A549 (cell line): Measurements from ENCODE around the gene C3orf20. TPM values are rescaled to one million over a fixed set of nuclear protein-coding genes. Genes with fewer than 3 reads are reported as not detected.
A peak's percentile ranks its signal among the peaks of the same experiment; 100 is the strongest.

Experiments
- ATAC-seq, 2 experiments: fragments of 200-7000 bp in 1 of 2; fragments of >200 bp in 1 of 2; cut with Nextera tagmentation in 1 of 2; cut with Tn5 transposase in 1 of 2; 3 replicates each; pipeline versions ENCODE4 v1.8.0 to v1.9.1; 2018 to 2020; ENCODE audit warnings: mild to moderate bottlenecking in 1 of 2, moderate library complexity in 1 of 2
- CTCF ChIA-PET: fragments of 300-600 bp; sonication (Branson Sonifier 250); formaldehyde crosslinking; extraction: SDS; loops from one replicate; lab custom pipeline; 2021; ENCODE audit warnings: antibody characterized with exemption, inconsistent platforms; lab: Yijun Ruan, JAX
- POLR2A ChIA-PET: fragments of 350-600 bp; formaldehyde crosslinking; extraction: SDS; loops from one replicate; lab custom pipeline; 2021; ENCODE audit warnings: antibody characterized with exemption, inconsistent platforms; lab: Yijun Ruan, JAX
- DNase-seq, 2 experiments: peaks; one replicate each; pipeline versions ENCODE4 v3.0.0 to v3.0.0-alpha.2; 2011 to 2016; ENCODE audit warnings: low read depth in 1 of 2, low spot score in 1 of 2
- FAIRE-seq: peaks from 2 replicates; lab custom pipeline; 2011; peaks lifted over from hg19 to GRCh38; lab: Jason Lieb, UNC
- H3K27ac ChIP-seq, 2 experiments: fragments of >200 bp; sonication (Bioruptor Twin); formaldehyde crosslinking; 3 replicates each; pipeline ENCODE4 v1.5.1; 2016 to 2017
- H3K4me1 ChIP-seq: fragments of >200 bp; sonication (Bioruptor Twin); formaldehyde crosslinking; 3 replicates; pipeline ENCODE4 v1.6.1; 2016
- H3K4me2 ChIP-seq: fragments of >200 bp; sonication (Bioruptor Twin); formaldehyde crosslinking; 3 replicates; pipeline ENCODE4 v1.6.1; 2016
- H3K4me3 ChIP-seq: fragments of >200 bp; sonication (Bioruptor Twin); formaldehyde crosslinking; 3 replicates; pipeline ENCODE4 v1.5.1; 2016
- H3K9me3 ChIP-seq: fragments of >200 bp; sonication (Bioruptor Twin); formaldehyde crosslinking; 3 replicates; pipeline ENCODE4 v1.6.1; 2016
- CHD2 ChIP-seq: fragments of 150-350 bp; IDR thresholded peaks from 2 replicates; pipeline ENCODE4 v1.6.1; 2014; ENCODE audit warnings: low read length; ENCODE audit not compliant: partially characterized antibody
- CTCF ChIP-seq: fragments of >200 bp; sonication (Bioruptor Twin); formaldehyde crosslinking; IDR thresholded peaks from 3 replicates; pipeline ENCODE4 v1.5.1; 2016
- E2F6 ChIP-seq: IDR thresholded peaks from 2 replicates; pipeline ENCODE4 v1.6.1; 2012; ENCODE audit warnings: low read depth, borderline replicate concordance
- EHF ChIP-seq: fragments of 250-450 bp; sonication (Bioruptor Pico); IDR thresholded peaks from 2 replicates; pipeline ENCODE4 v1.5.0; 2020; ENCODE audit warnings: mild to moderate bottlenecking
- ESRRA ChIP-seq: fragments of 150-350 bp; IDR thresholded peaks from 2 replicates; pipeline ENCODE4 v1.6.1; 2014; ENCODE audit warnings: mild to moderate bottlenecking, low read length, borderline replicate concordance
- FOSL2 ChIP-seq, 2 experiments: fragments of 450-650 bp in 1 of 2; fragments of >200 bp in 1 of 2; sonication (Bioruptor Twin) in 1 of 2; formaldehyde crosslinking; IDR thresholded peaks; 2 replicates each; pipeline versions ENCODE4 v1.5.0 to v1.6.1; 2016 to 2020; ENCODE audit warnings: mild to moderate bottlenecking in 1 of 2, moderate library complexity in 1 of 2
- FOXS1 ChIP-seq: fragments of 250-450 bp; sonication (Bioruptor Pico); IDR thresholded peaks from 2 replicates; pipeline ENCODE4 v1.5.0; 2020; ENCODE audit warnings: mild to moderate bottlenecking, moderate library complexity
- HEYL ChIP-seq: fragments of 250-450 bp; sonication (Bioruptor Pico); IDR thresholded peaks from 2 replicates; pipeline ENCODE4 v1.8.0; 2021; ENCODE audit warnings: mild to moderate bottlenecking, moderate library complexity
- JUN ChIP-seq, 2 experiments: fragments of >200 bp; sonication (Bioruptor Twin); formaldehyde crosslinking; IDR thresholded peaks; 2 replicates in 1 of 2; 3 replicates in 1 of 2; pipeline ENCODE4 v1.6.1; 2016 to 2017
- KDM5A ChIP-seq: fragments of 200-600 bp; sonication (generic); IDR thresholded peaks from 2 replicates; pipeline ENCODE4 v1.6.1; 2016; ENCODE audit warnings: antibody characterized with exemption, mild to moderate bottlenecking
- MAZ ChIP-seq: fragments of 150-350 bp; IDR thresholded peaks from 2 replicates; pipeline ENCODE4 v1.6.1; 2014; ENCODE audit warnings: antibody characterized with exemption, low read depth, low read length, borderline replicate concordance
- NPAS2 ChIP-seq: fragments of 250-450 bp; sonication (Bioruptor Pico); IDR thresholded peaks from 2 replicates; pipeline ENCODE4 v1.8.0; 2022; ENCODE audit warnings: mild to moderate bottlenecking, moderate library complexity, borderline replicate concordance
- PHF8 ChIP-seq: fragments of 200-600 bp; sonication (generic); IDR thresholded peaks from 2 replicates; pipeline ENCODE4 v1.6.1; 2016; ENCODE audit warnings: low read depth, mild to moderate bottlenecking, antibody characterized with exemption, moderate library complexity, borderline replicate concordance
- POLR2A ChIP-seq: IDR thresholded peaks from 2 replicates; pipeline ENCODE4 v1.6.1; 2012; ENCODE audit warnings: mild to moderate bottlenecking, low read length
- RAD21 ChIP-seq, 2 experiments: fragments of >200 bp in 1 of 2; sonication (Bioruptor Twin) in 1 of 2; formaldehyde crosslinking in 1 of 2; IDR thresholded peaks in 1 of 2; conservative IDR thresholded peaks in 1 of 2; 2 replicates in 1 of 2; 3 replicates in 1 of 2; pipeline ENCODE4 v1.6.1; 2012 to 2018; ENCODE audit warnings: inconsistent platforms in 1 of 2
- RARB ChIP-seq: fragments of 250-450 bp; sonication (Bioruptor Pico); IDR thresholded peaks from 2 replicates; pipeline ENCODE4 v1.8.0; 2021; ENCODE audit warnings: mild to moderate bottlenecking, moderate library complexity
- SMC3 ChIP-seq: fragments of >200 bp; sonication (Bioruptor Twin); formaldehyde crosslinking; IDR thresholded peaks from 3 replicates; pipeline ENCODE4 v1.6.1; 2018; ENCODE audit warnings: inconsistent platforms
- USF2 ChIP-seq: fragments of 450-650 bp; IDR thresholded peaks from 2 replicates; pipeline ENCODE4 v1.6.1; 2014; ENCODE audit warnings: antibody characterized with exemption
- ZFP36 ChIP-seq: fragments of 450-650 bp; IDR thresholded peaks from 2 replicates; pipeline ENCODE4 v1.6.1; 2014; ENCODE audit warnings: borderline replicate concordance; ENCODE audit not compliant: partially characterized antibody
- ZNF302 ChIP-seq: fragments of 250-450 bp; sonication (Bioruptor Pico); IDR thresholded peaks from 2 replicates; pipeline ENCODE4 v1.9.0; 2021; ENCODE audit warnings: inconsistent platforms, mild to moderate bottlenecking, moderate library complexity
- whole genome bisulfite sequencing: methylation state at CpG from one replicate; pipeline ENCODE4 v1.1.6; 2017; ENCODE audit errors: missing lambda C conversion rate; 5-methylcytosine and 5-hydroxymethylcytosine counted together
- polyA plus RNA-seq, 4 experiments: library from polyadenylated mRNA; depleted of rRNA in 3 of 4; stranded (reverse); fragments of >200 nt; fragmentation: RNase III in 1 of 4; extraction: RNeasy Plus Mini Kit Qiagen cat#74134 plus additional on column Dnase treatment in 1 of 4; gene quantifications; 2 replicates in 3 of 4; 3 replicates in 1 of 4; pipeline ENCODE4 v1.2.3, GENCODE V29; 2011 to 2017
- TF ChIP-seq, protein P1 (sequence below): fragments of 150-350 bp; IDR thresholded peaks from 2 replicates; pipeline ENCODE4 v1.6.1; 2014; ENCODE audit warnings: low read depth, mild to moderate bottlenecking, low read length
- TF ChIP-seq, protein P2 (sequence below): IDR thresholded peaks from 2 replicates; pipeline ENCODE4 v1.6.1; 2012

The C3orf20 gene
- polyA plus RNA-seq, 2 of the 4 experiments (the other 2 are of a cell fraction) = 0.05 TPM; not detected in 1

DNA sequence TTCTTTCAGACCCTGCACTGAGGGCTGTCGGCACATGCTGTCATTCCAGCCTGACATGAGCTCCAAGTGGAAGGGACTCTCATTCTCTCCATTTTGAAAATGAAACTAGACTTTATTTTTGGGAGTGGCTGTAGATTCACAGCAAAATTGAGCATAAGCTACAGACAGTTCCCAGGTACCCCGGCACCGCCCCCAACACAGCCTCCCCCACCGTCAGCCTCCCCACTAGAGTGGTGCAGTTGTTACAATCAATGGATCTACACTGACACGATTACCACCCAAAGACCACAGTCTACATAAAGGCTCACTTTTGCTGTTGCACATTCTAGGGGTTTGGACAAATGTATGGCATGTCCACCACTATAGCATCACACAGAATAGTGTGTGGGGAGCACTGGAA is 114.3 kb downstream of the C3orf20 start:
- FAIRE-seq (no peak), DNase-seq (no peak), ATAC-seq (no peak)
- 58% methylated on average over 5 of the region's 5 CpGs for WGBS
- Histone ChIP-seq H3K9me3 (no peaks in the 10 kb centered on the region), H3K27ac (no peak overlapping the region), H3K4me3 (no peak overlapping the region), H3K4me1 (no peaks in the 10 kb centered on the region), H3K4me2 (0 out of 3 replicates have a peak overlapping the region, but pooled peaks have one; percentile 27)
- TF ChIP-seq ESRRA = no peak
- TF ChIP-seq ZNF302 (CRISPR knock-in tag) = no peak
- TF ChIP-seq PHF8 = no peak
- TF ChIP-seq, protein P1, sequence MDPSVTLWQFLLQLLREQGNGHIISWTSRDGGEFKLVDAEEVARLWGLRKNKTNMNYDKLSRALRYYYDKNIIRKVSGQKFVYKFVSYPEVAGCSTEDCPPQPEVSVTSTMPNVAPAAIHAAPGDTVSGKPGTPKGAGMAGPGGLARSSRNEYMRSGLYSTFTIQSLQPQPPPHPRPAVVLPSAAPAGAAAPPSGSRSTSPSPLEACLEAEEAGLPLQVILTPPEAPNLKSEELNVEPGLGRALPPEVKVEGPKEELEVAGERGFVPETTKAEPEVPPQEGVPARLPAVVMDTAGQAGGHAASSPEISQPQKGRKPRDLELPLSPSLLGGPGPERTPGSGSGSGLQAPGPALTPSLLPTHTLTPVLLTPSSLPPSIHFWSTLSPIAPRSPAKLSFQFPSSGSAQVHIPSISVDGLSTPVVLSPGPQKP = no peak
- ChIA-PET CTCF (interaction anchor here (0.5 to 12.3 kb wide), 6 partner anchors 9 to 585 kb away, joined by 3 to 160 read pairs (median 4); no protein-coding TSS in a partner anchor), POLR2A (no interaction called here)

DNA sequence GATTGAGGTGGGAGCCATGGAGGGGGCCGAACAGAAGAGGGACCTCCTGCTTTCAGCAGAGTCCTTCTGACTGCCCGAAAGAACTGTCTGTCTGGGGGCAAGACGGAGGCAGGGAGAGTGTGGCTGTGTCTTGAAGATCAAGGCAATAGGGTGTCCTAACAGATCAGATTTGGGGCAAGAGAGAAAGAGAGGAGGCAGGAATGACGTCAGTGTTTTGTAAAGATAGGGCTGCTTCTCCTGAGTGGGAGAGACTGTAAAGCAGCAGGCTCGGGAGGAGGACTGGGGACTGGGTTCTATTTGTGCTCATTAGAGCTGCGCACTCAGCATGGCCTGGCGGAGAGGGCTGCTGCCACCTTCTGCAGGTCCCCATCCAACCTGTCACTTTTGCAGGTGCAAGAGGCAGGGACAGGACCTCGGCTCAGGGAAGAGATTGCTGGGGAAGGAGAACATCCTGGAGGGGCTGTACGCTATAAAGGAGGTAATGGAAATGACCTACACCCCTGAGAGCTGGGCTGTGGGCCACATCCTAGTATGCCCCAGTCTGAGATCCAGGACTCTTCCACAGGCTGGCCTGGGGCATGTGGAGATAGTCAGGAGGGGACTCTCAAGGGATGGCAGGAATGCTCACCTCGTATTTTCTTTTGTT is 114.8 kb downstream of the C3orf20 start:
- no peak overlapping the region for H3K27ac ChIP-seq
- ATAC-seq = no peak
- no peak for TF ChIP-seq MAZ
- TF ChIP-seq SMC3 = no peak
- no peak for TF ChIP-seq KDM5A
- no peak for TF ChIP-seq HEYL (CRISPR knock-in tag)
- no peak for TF ChIP-seq PHF8
- no peak for TF ChIP-seq FOXS1
- no peak for TF ChIP-seq USF2
- TF ChIP-seq FOSL2 (IDR thresholded peaks at IDR 0.05) = no peak
- TF ChIP-seq FOSL2 (CRISPR knock-in tag; IDR thresholded peaks at IDR 0.05) = no peak
- TF ChIP-seq CHD2 = no peak
- no peak for TF ChIP-seq NPAS2 (CRISPR knock-in tag)
- TF ChIP-seq ZFP36 = no peak
- TF ChIP-seq POLR2A = no peak
- TF ChIP-seq, all 56 proteins: peak for 0
- 44% methylated on average over 10 of the region's 10 CpGs for WGBS
- Histone ChIP-seq H3K9me3 (no peaks in the 10 kb centered on the region), H3K4me1 (no peaks in the 10 kb centered on the region), H3K4me2 (0 out of 3 replicates have a peak overlapping the region, but pooled peaks have one; percentile 27), H3K4me3 (no peak overlapping the region)
- ChIA-PET CTCF (interaction anchor here (1.1 to 12.3 kb wide), 7 partner anchors 7 to 133 kb away, joined by 3 to 160 read pairs (median 5); no protein-coding TSS in a partner anchor), POLR2A (no interaction called here)
- FAIRE-seq (no peak), DNase-seq (no peak)

DNA sequence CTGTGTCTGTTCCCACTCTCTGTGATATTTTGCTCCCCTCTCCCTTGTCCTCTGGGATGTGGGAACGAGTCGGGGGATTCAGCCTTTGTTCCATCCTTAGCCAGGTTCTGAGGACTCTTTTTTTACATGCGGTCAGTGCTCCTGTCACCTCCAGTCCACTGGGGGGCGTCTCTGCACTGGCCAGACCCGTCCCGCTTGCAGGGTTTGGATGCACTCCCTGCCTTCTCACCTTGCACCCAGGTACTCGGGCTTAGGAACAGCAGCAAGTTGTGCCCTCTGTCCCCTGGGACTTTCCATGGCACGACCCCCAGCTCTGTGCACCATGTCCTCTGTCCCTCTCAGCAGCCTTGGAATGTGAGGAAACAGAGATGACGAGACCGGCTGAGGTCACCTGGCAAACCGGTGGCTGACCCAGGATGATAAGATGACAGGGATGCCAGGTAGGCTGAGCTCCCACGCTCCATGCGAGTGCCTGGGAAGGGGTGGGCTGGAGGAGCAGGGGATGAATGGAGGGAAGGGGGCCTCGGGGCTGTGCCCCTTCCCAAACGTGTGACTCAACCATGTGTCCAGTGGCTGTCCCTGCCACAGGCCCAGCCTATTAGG is 116.5 kb downstream of the C3orf20 start:
- H3K4me1 ChIP-seq = no peaks in the 10 kb centered on the region
- no peak for TF ChIP-seq EHF (CRISPR knock-in tag)
- TF ChIP-seq JUN (IDR thresholded peaks at IDR 0.05) = no peak
- TF ChIP-seq CTCF = peak; percentile 78
- no peak for TF ChIP-seq RARB (CRISPR knock-in tag)
- TF ChIP-seq, protein P2, sequence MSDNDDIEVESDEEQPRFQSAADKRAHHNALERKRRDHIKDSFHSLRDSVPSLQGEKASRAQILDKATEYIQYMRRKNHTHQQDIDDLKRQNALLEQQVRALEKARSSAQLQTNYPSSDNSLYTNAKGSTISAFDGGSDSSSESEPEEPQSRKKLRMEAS = no peak
- TF ChIP-seq FOSL2 (IDR thresholded peaks at IDR 0.05) = no peak
- no peak for TF ChIP-seq FOSL2 (CRISPR knock-in tag; IDR thresholded peaks at IDR 0.05)
- peak; percentile 87 for TF ChIP-seq SMC3
- no peak for TF ChIP-seq HEYL (CRISPR knock-in tag)
- no peak for TF ChIP-seq E2F6
- TF ChIP-seq KDM5A = no peak
- peak; percentile 81 to 87 for TF ChIP-seq RAD21 (conservative IDR thresholded peaks at IDR 0.05 in 1 of 2, IDR thresholded peaks at IDR 0.05 in 1 of 2)
- H3K27ac ChIP-seq = no peak overlapping the region
- peak; percentile 62 to 76 for DNase-seq
- no peak overlapping the region for H3K4me3 ChIP-seq
- CTCF ChIA-PET = interaction anchor here (0.7 to 12.3 kb wide), 14 partner anchors 9 to 131 kb away, joined by 3 to 160 read pairs (median 4); no protein-coding TSS in a partner anchor
- peak; percentile 32 for FAIRE-seq
- H3K9me3 ChIP-seq = no peaks in the 10 kb centered on the region
- H3K4me2 ChIP-seq = peak overlapping the region; percentile 62
- POLR2A ChIA-PET = no interaction called here
- peak; percentile 73 to 94 for ATAC-seq
- 31% methylated on average over 10 of the region's 15 CpGs for WGBS
